ENCODE data around the gene TES. TPM values are rescaled to one million over a fixed set of nuclear protein-coding genes. Genes with fewer than 3 reads are reported as not detected.
"Not testable (repeated sequence)": the region's sequence is repeated elsewhere in the genome, so short reads cannot be mapped to it uniquely, and the experiment has no call there.

The TES gene
- total RNA-seq, 2 donors from 2014 or later = 72.8 to 119 TPM

- ATAC-seq (no peak), DNase-seq (no peak)
- intact Hi-C loops (cut with DNase I, micrococcal nuclease) = loop anchor here in 1 of 2 donors (10.0 kb wide), 1 partner anchor 60 kb away; no protein-coding TSS in a partner anchor
Observed at GRCh38 chr7:116234517-116235200, 24.3 kb downstream of the TES start.

- intact Hi-C loops (cut with DNase I, micrococcal nuclease) = loop anchor here in 1 of 2 donors (10.0 kb wide), 1 partner anchor 61 kb away; no protein-coding TSS in a partner anchor
- no peak for ATAC-seq
- no peak for DNase-seq
Observed at GRCh38 chr7:116235380-116235779, 25.0 kb downstream of the TES start.

GRCh38 chr7:116236020-116236630 is 25.8 kb downstream of the TES start:
- intact Hi-C loops (cut with DNase I, micrococcal nuclease) = loop anchor here (2.0 to 10.0 kb wide), 2 partner anchors 55 to 61 kb away; no protein-coding TSS in a partner anchor
- DNase-seq (peak in 1 of 2 donors; percentile 65), ATAC-seq (peak; percentile 39)

- intact Hi-C loops (cut with DNase I, micrococcal nuclease) = loop anchor here in 1 of 2 donors (10.0 kb wide), 1 partner anchor 64 kb away; no protein-coding TSS in a partner anchor
- ATAC-seq (peak; percentile 72), DNase-seq (peak in 1 of 2 donors; percentile 31)
Observed at GRCh38 chr7:116239020-116239419, 28.7 kb downstream of the TES start.

- DNase-seq (no peak), ATAC-seq (peak; percentile 83)
- intact Hi-C loops (cut with DNase I, micrococcal nuclease) = loop anchor here in 1 of 2 donors (10.0 kb wide), 1 partner anchor 65 kb away; no protein-coding TSS in a partner anchor
Observed at GRCh38 chr7:116239434-116239833, 29.1 kb downstream of the TES start.

GRCh38 chr7:116240024-116240668 is 29.8 kb downstream of the TES start:
- intact Hi-C loops (cut with DNase I, micrococcal nuclease) = no loop called here
- DNase-seq (no peak), ATAC-seq (no peak)

- no peak for ATAC-seq
- intact Hi-C loops (cut with DNase I, micrococcal nuclease) = no loop called here
- no peak for DNase-seq
Observed at GRCh38 chr7:116241291-116241690, 31.0 kb downstream of the TES start.

- intact Hi-C loops (cut with DNase I, micrococcal nuclease) = no loop called here
- DNase-seq = no peak
- ATAC-seq = no peak
Observed at GRCh38 chr7:116242178-116242577, 31.8 kb downstream of the TES start.

GRCh38 chr7:116242759-116243158 is 32.4 kb downstream of the TES start:
- DNase-seq = no peak
- intact Hi-C loops (cut with DNase I, micrococcal nuclease) = no loop called here
- no peak for ATAC-seq

GRCh38 chr7:116244803-116245202 is 34.5 kb downstream of the TES start:
- ATAC-seq; intact Hi-C loops (cut with DNase I, micrococcal nuclease); DNase-seq: not testable (repeated sequence)

- intact Hi-C loops (cut with DNase I, micrococcal nuclease) = no loop called here
- ATAC-seq (no peak), DNase-seq (no peak)
Observed at GRCh38 chr7:116246357-116246756, 36.0 kb downstream of the TES start.

- peak; percentile 69 for ATAC-seq
- DNase-seq = no peak
- intact Hi-C loops (cut with DNase I, micrococcal nuclease) = loop anchor here in 1 of 2 donors (5.0 kb wide), 1 partner anchor 557 kb away; no protein-coding TSS in a partner anchor
Observed at GRCh38 chr7:116249969-116250553, 39.7 kb downstream of the TES start.

- DNase-seq = no peak
- intact Hi-C loops (cut with DNase I, micrococcal nuclease) = loop anchor here in 1 of 2 donors (5.0 kb wide), 1 partner anchor 556 kb away; no protein-coding TSS in a partner anchor
- ATAC-seq = no peak
Observed at GRCh38 chr7:116251675-116252074, 41.3 kb downstream of the TES start.

- no peak for DNase-seq
- no peak for ATAC-seq
- intact Hi-C loops (cut with DNase I, micrococcal nuclease) = loop anchor here in 1 of 2 donors (5.0 kb wide), 1 partner anchor 555 kb away; no protein-coding TSS in a partner anchor
Observed at GRCh38 chr7:116252249-116252648, 41.9 kb downstream of the TES start.

- DNase-seq (no peak), ATAC-seq (no peak)
- intact Hi-C loops (cut with DNase I, micrococcal nuclease) = no loop called here
Observed at GRCh38 chr7:116257156-116257555, 46.8 kb downstream of the TES start.

GRCh38 chr7:116258734-116259133 is 48.4 kb downstream of the TES start:
- no peak for DNase-seq
- intact Hi-C loops (cut with DNase I, micrococcal nuclease) = loop anchor here in 1 of 2 donors (2.0 kb wide), 1 partner anchor 332 kb away; no protein-coding TSS in a partner anchor

GRCh38 chr7:116259156-116259870 is 49.0 kb downstream of the TES start:
- DNase-seq = no peak
- no peak for ATAC-seq
- intact Hi-C loops (cut with DNase I, micrococcal nuclease) = loop anchor here in 1 of 2 donors (2.0 kb wide), 1 partner anchor 331 kb away; no protein-coding TSS in a partner anchor

More at GRCh38 chr7:116258734-116259133, 48.4 kb downstream of the TES start:
- ATAC-seq = peak; percentile 60

GRCh38 chr7:116259871-116260440 is 49.6 kb downstream of the TES start:
- intact Hi-C loops (cut with DNase I, micrococcal nuclease) = loop anchor here in 1 of 2 donors (2.0 kb wide), 1 partner anchor 331 kb away; no protein-coding TSS in a partner anchor
- ATAC-seq = no peak

More at GRCh38 chr7:116259871-116260440, 49.6 kb downstream of the TES start:
- DNase-seq = no peak
